Transverse colon (tissue), 4 donors: ENCODE measurements around the gene AFG1L. TPM values are rescaled to one million over a fixed set of nuclear protein-coding genes. Genes with fewer than 3 reads are reported as not detected.

Source experiments
- DNase-seq: peaks from one replicate; pipeline ENCODE4 v3.0.0-alpha.2; 2019
- H3K27ac ChIP-seq, 4 donors: fragments of 200-600 bp; sonication (generic); 2 replicates each; pipeline ENCODE4 v1.5.1; 2016 to 2018; ENCODE audit warnings: inconsistent platforms in 4 of 4
- H3K27me3 ChIP-seq: fragments of 200-600 bp; sonication (generic); 2 replicates; pipeline ENCODE4 v1.5.1; 2017; ENCODE audit warnings: inconsistent platforms
- H3K36me3 ChIP-seq, 4 donors: fragments of 200-600 bp; sonication (generic); 2 replicates each; pipeline ENCODE4 v1.5.1; 2017 to 2019; ENCODE audit warnings: inconsistent platforms in 4 of 4
- H3K4me1 ChIP-seq, 4 donors: fragments of 200-600 bp; sonication (generic); 2 replicates each; pipeline ENCODE4 v1.5.1; 2017 to 2020; ENCODE audit warnings: inconsistent platforms in 4 of 4
- H3K4me3 ChIP-seq, 4 donors: fragments of 200-600 bp; sonication (generic); 1 replicate in 1 of 4; 2 replicates in 3 of 4; pipeline versions ENCODE4 v1.5.1 to v1.6.1; 2017 to 2019; ENCODE audit warnings: inconsistent platforms in 4 of 4
- H3K9me3 ChIP-seq, 2 donors: fragments of 200-600 bp; sonication (generic); 2 replicates each; pipeline ENCODE4 v1.5.1; 2017 to 2019; ENCODE audit warnings: inconsistent platforms in 2 of 2
- EP300 ChIP-seq: sonication (generic); formaldehyde crosslinking; IDR thresholded peaks from one replicate; pipeline ENCODE4 v1.6.1; 2017; ENCODE audit warnings: antibody characterized with exemption, low read depth
- POLR2A ChIP-seq: fragments of 450-650 bp; IDR thresholded peaks from one replicate; pipeline ENCODE4 v1.6.1; 2016; ENCODE audit warnings: antibody characterized with exemption, mild to moderate bottlenecking, moderate library complexity
- POLR2AphosphoS5 ChIP-seq, 3 donors: sonication (generic); formaldehyde crosslinking; IDR thresholded peaks; one replicate each; pipeline ENCODE4 v1.6.1; 2016; ENCODE audit warnings: antibody characterized with exemption in 3 of 3
- WGBS, 2 donors: methylation state at CpG; one replicate each; pipeline ENCODE4 v1.1.5; 2018; ENCODE audit warnings: low coverage in 1 of 2; 5-methylcytosine and 5-hydroxymethylcytosine counted together
- in situ Hi-C, 4 donors: fragments of 200-750 bp; cut with MboI; loops; one replicate each; pipeline versions ENCODE4 v1.15.0 to v1.15.1; 2017; ENCODE audit warnings: low sequenced_read_pairs in 3 of 4, low pct_ligation_motif_present in 1 of 4, low pct_unique_long_range_greater_than_20kb in 1 of 4
- intact Hi-C: fragments of 100-400 bp; cut with DNase I; formaldehyde crosslinking; loops from one replicate; pipeline ENCODE4 v1.15.1; 2023; ENCODE audit warnings: low total_unique reads
- total RNA-seq, 4 donors: library from RNA; depleted of rRNA; stranded (reverse); fragments of >200 nt; gene quantifications; one replicate each; pipeline ENCODE4 v1.1.0, GENCODE V29; 2016
- TF ChIP-seq, protein P1 (sequence below), 5 experiments: fragments of 200-600 bp in 3 of 5; fragments of 450-650 bp in 2 of 5; sonication (generic) in 3 of 5; IDR thresholded peaks; 1 replicate in 2 of 5; 2 replicates in 3 of 5; pipeline ENCODE4 v1.5.1; 2016 to 2017; ENCODE audit warnings: antibody characterized with exemption in 5 of 5, inconsistent platforms in 3 of 5, mild to moderate bottlenecking in 2 of 5, moderate library complexity in 1 of 5

Gene AFG1L
- total RNA-seq, 4 donors from 2014 or later, result 2.2 to 22.5 (median 5.5) TPM

DNA sequence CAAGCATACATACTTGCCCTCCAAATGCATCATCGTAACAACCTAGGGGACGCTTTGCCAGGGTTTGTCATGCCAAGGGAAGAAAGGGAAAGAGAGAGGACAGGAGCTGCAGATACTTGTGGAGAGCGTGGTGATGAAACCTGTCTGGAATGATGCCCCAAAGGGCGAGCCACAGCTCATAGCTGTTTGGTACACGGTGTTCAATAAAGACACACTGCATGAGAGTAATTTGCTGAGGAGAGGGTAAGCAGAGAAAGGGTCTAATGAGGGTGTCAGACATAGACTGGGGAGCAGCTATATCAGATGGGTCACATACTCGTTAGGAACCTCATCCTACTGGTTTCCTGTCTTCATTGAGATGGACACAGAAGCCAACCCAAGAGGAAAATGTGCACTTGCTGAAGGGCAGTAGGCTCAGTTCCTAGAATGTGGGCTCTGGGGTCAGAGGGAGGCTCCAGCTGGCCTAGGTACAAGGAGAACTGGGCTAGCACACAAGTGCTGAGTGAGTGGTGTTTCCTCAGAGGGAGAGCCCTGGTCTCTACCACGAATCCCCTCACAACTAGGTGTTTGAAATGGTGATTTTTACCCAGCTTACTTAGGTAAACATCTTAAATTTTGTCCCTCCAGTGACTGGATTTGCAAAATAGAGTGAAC is 260.7 kb downstream of the AFG1L start:
- H3K36me3 ChIP-seq, result no peaks in the 10 kb centered on the region
- intact Hi-C loops, result no loop called here
- H3K9me3 ChIP-seq, result no peaks in the 10 kb centered on the region
- in situ Hi-C loops, result loop anchor here in 1 of 4 donors (25.0 kb wide), 1 partner anchor 107 kb away; no protein-coding TSS in a partner anchor
- TF ChIP-seq EP300, result no peak
- H3K27ac ChIP-seq, result peak overlapping the region in 2 of 4 donors; percentile 99 to 100
- WGBS, 2 donors, result 80 to 84% methylated on average over 7 of the region's 7 CpGs
- peaks cover 8 to 20% (median 17%) of the 10 kb centered on the region in 4 donors for H3K4me1 ChIP-seq
- DNase-seq, result no peak
- H3K4me3 ChIP-seq, result no peak overlapping the region
- H3K27me3 ChIP-seq, result no peaks in the 10 kb centered on the region

DNA sequence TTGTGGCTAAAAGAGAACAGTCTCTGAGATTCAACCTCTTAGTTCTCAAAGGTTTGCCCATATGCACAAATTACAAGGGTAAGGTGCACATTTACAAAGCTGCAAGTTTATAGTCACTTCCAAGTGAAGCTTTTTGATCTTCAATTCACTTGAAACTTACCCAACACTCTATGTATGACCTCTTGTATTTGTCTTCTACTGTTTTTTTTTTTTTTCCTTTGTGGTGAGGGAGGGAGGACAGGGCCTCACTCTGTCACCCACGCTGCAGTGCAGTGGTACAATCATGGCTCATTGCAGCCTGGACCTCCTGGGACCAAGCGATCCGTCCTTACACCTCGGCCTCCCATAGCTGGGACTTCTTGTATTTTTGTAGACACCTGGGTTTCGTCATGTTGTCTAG is 261.4 kb downstream of the AFG1L start:
- H3K9me3 ChIP-seq, result no peaks in the 10 kb centered on the region
- in situ Hi-C loops (loop anchor here in 1 of 4 donors (25.0 kb wide), 1 partner anchor 106 kb away; no protein-coding TSS in a partner anchor), intact Hi-C loops (no loop called here)
- peaks cover 8 to 20% (median 17%) of the 10 kb centered on the region in 4 donors for H3K4me1 ChIP-seq
- H3K27ac ChIP-seq, result peak overlapping the region; percentile 98 to 100 (median 99)
- no peak for DNase-seq
- no peaks in the 10 kb centered on the region for H3K36me3 ChIP-seq
- TF ChIP-seq POLR2AphosphoS5 (IDR thresholded peaks at IDR 0.05), result no peak
- no peak for TF ChIP-seq POLR2A
- TF ChIP-seq, protein P1, sequence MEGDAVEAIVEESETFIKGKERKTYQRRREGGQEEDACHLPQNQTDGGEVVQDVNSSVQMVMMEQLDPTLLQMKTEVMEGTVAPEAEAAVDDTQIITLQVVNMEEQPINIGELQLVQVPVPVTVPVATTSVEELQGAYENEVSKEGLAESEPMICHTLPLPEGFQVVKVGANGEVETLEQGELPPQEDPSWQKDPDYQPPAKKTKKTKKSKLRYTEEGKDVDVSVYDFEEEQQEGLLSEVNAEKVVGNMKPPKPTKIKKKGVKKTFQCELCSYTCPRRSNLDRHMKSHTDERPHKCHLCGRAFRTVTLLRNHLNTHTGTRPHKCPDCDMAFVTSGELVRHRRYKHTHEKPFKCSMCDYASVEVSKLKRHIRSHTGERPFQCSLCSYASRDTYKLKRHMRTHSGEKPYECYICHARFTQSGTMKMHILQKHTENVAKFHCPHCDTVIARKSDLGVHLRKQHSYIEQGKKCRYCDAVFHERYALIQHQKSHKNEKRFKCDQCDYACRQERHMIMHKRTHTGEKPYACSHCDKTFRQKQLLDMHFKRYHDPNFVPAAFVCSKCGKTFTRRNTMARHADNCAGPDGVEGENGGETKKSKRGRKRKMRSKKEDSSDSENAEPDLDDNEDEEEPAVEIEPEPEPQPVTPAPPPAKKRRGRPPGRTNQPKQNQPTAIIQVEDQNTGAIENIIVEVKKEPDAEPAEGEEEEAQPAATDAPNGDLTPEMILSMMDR (IDR thresholded peaks at IDR 0.05), result no peak
- no peak for TF ChIP-seq EP300
- H3K27me3 ChIP-seq, result no peaks in the 10 kb centered on the region
- 86 to 100% methylated on average over 4 to 5 of the region's 5 CpGs for WGBS, 2 donors
- no peak overlapping the region for H3K4me3 ChIP-seq

DNA sequence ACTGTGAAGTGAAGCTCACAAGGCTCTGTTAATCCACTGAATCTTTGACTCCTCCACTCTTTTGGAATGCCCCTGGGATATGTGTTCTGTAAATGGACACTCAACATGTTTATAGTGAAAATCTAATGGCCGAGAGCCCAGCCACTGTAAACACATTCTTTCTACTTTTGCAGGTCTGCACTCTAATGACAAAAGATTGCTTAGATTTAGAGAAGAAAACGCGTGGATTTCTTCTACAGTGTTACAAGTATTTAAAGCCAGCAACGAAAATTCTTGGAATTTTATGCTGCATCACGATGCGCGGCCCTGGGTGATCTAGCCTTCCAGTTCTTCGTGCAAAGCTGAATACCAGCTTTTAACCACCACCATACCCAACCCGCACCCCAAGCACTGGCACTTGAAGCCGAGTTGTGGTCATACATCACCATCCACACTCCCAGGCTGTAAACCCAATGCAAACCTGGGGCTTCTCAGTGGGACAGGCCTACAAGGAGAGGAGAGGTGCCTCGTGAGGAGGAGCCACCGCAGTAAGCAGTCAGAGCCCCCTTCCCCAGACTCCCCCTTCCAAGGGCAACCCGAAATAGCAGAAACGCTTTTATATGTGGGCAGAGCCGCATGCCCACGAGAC is 262.1 kb downstream of the AFG1L start:
- WGBS, 2 donors, result 47 to 57% methylated on average over 4 to 16 of the region's 16 CpGs
- DNase-seq, result no peak
- no peaks in the 10 kb centered on the region for H3K27me3 ChIP-seq
- intact Hi-C loops (no loop called here), in situ Hi-C loops (loop anchor here in 1 of 4 donors (25.0 kb wide), 1 partner anchor 105 kb away; no protein-coding TSS in a partner anchor)
- no peaks in the 10 kb centered on the region for H3K9me3 ChIP-seq
- peak overlapping the region; percentile 98 to 100 (median 99) for H3K27ac ChIP-seq
- peaks cover 8 to 24% (median 17%) of the 10 kb centered on the region in 4 donors for H3K4me1 ChIP-seq
- TF ChIP-seq POLR2A (no peak), POLR2AphosphoS5 (IDR thresholded peaks at IDR 0.05) (peak in 1 of 3 donors; percentile 40)
- TF ChIP-seq, protein P1 (IDR thresholded peaks at IDR 0.05), result no peak
- H3K36me3 ChIP-seq, result no peaks in the 10 kb centered on the region
- peak overlapping the region; percentile 70 to 97 (median 75) for H3K4me3 ChIP-seq

GRCh38 chr6:108557494-108558371 is 262.9 kb downstream of the AFG1L start:
- intact Hi-C loops (loop anchor here (2.0 kb wide), 1 partner anchor 101 kb away; no protein-coding TSS in a partner anchor), in situ Hi-C loops (loop anchor here in 1 of 4 donors (25.0 kb wide), 1 partner anchor 105 kb away; no protein-coding TSS in a partner anchor)
- peak overlapping the region; percentile 72 to 97 (median 80) for H3K4me3 ChIP-seq

More at GRCh38 chr6:108557494-108558371, 262.9 kb downstream of the AFG1L start:
- WGBS, 2 donors, result 0 to 1% methylated on average over 14 to 65 of the region's 105 CpGs
- H3K9me3 ChIP-seq, result no peaks in the 10 kb centered on the region
- H3K36me3 ChIP-seq, result no peaks in the 10 kb centered on the region
- TF ChIP-seq POLR2AphosphoS5 (IDR thresholded peaks at IDR 0.05), result no peak
- peak; percentile 48 for TF ChIP-seq POLR2A
- peaks cover 8 to 31% (median 20%) of the 10 kb centered on the region in 4 donors for H3K4me1 ChIP-seq
- DNase-seq, result peak; percentile 80
- no peaks in the 10 kb centered on the region for H3K27me3 ChIP-seq
- H3K27ac ChIP-seq, result peak overlapping the region; percentile 98 to 100 (median 99)
